GM19239 (cell line): Measurements from ENCODE around the gene BTG2.
A peak's percentile ranks its signal among the peaks of the same experiment; 100 is the strongest.
"Not testable (repeated sequence)": the region's sequence is repeated elsewhere in the genome, so short reads cannot be mapped to it uniquely, and the experiment has no call there.

ENCODE experiments used
- DNase-seq: peaks from one replicate; pipeline ENCODE4 v3.0.0; 2011; ENCODE audit warnings: low spot score; ENCODE audit not compliant: insufficient read length
- FAIRE-seq: peaks from 2 replicates; lab custom pipeline; 2011; peaks lifted over from hg19 to GRCh38; lab: Jason Lieb, UNC

The BTG2 gene

GRCh38 chr1:203311368-203312301 is 6.3 kb downstream of the BTG2 start:
- FAIRE-seq (peak; percentile 4), DNase-seq (no peak)

GRCh38 chr1:203314025-203314759 is 8.9 kb downstream of the BTG2 start:
- not testable (repeated sequence) for DNase-seq, FAIRE-seq

- FAIRE-seq, result no peak
- DNase-seq, result no peak
Measured at GRCh38 chr1:203316626-203317093, 11.3 kb downstream of the BTG2 start.

GRCh38 chr1:203317429-203318228 is 12.3 kb downstream of the BTG2 start:
- no peak for FAIRE-seq
- DNase-seq, result no peak

- no peak for DNase-seq
- no peak for FAIRE-seq
Measured at GRCh38 chr1:203318229-203318517, 12.9 kb downstream of the BTG2 start.

GRCh38 chr1:203320591-203321272 is 15.4 kb downstream of the BTG2 start:
- DNase-seq (peak; percentile 42), FAIRE-seq (peak; percentile 91)

GRCh38 chr1:203321273-203322052 is 16.1 kb downstream of the BTG2 start:
- DNase-seq, result no peak
- peak; percentile 23 for FAIRE-seq

- FAIRE-seq (no peak), DNase-seq (no peak)
Measured at GRCh38 chr1:203322500-203323179, 17.3 kb downstream of the BTG2 start.

- DNase-seq (no peak), FAIRE-seq (no peak)
Measured at GRCh38 chr1:203323587-203323986, 18.3 kb downstream of the BTG2 start.

GRCh38 chr1:203324105-203325025 is 19.0 kb downstream of the BTG2 start:
- FAIRE-seq (peak; percentile 58), DNase-seq (no peak)

GRCh38 chr1:203325026-203325417 is 19.7 kb downstream of the BTG2 start:
- FAIRE-seq (peak; percentile 93), DNase-seq (peak; percentile 50)

- peak; percentile 85 for FAIRE-seq
- DNase-seq, result no peak
Measured at GRCh38 chr1:203325418-203326091, 20.2 kb downstream of the BTG2 start.

GRCh38 chr1:203326830-203327683 is 21.7 kb downstream of the BTG2 start:
- FAIRE-seq (peak; percentile 82), DNase-seq (peak; percentile 71)

GRCh38 chr1:203327684-203328457 is 22.6 kb downstream of the BTG2 start:
- peak; percentile 30 for DNase-seq
- peak; percentile 64 for FAIRE-seq

GRCh38 chr1:203328714-203329122 is 23.4 kb downstream of the BTG2 start:
- DNase-seq (no peak), FAIRE-seq (no peak)
